Osteoblast (primary cell): ENCODE data around the gene PRKN. TPM values are rescaled to one million over a fixed set of nuclear protein-coding genes. Genes with fewer than 3 reads are reported as not detected.

Experiments used
- DNase-seq: peaks from one replicate; pipeline ENCODE4 v3.0.0; 2011; ENCODE audit warnings: low spot score, mixed read lengths; ENCODE audit not compliant: insufficient read length; ENCODE audit errors: missing footprints
- H2AFZ ChIP-seq: 2 replicates; pipeline ENCODE4 v1.6.0; 2011; ENCODE audit warnings: mild to moderate bottlenecking, low read length
- H3K27ac ChIP-seq: 2 replicates; pipeline ENCODE4 v1.5.1; 2011; ENCODE audit warnings: mild to moderate bottlenecking, low read depth, low read length, moderate library complexity
- H3K27me3 ChIP-seq: 2 replicates; pipeline ENCODE4 v1.6.0; 2012; ENCODE audit warnings: mild to moderate bottlenecking, control low read depth, inconsistent platforms, low read length, moderate library complexity; ENCODE audit not compliant: insufficient read depth
- H3K36me3 ChIP-seq: 2 replicates; pipeline ENCODE4 v1.5.1; 2011; ENCODE audit warnings: mild to moderate bottlenecking, low read length, control low read depth, moderate library complexity; ENCODE audit not compliant: insufficient read depth
- H3K4me1 ChIP-seq: 2 replicates; pipeline ENCODE4 v1.5.1; 2011; ENCODE audit warnings: mild to moderate bottlenecking, low read length, control low read depth, moderate library complexity; ENCODE audit not compliant: insufficient read depth
- H3K4me2 ChIP-seq: 2 replicates; pipeline ENCODE4 v1.6.0; 2011; ENCODE audit warnings: mild to moderate bottlenecking, low read length; ENCODE audit not compliant: insufficient read depth
- H3K4me3 ChIP-seq: fragments of 200-600 bp; sonication (generic); 3 replicates; pipeline ENCODE4 v1.5.1; 2012; ENCODE audit warnings: mild to moderate bottlenecking, low read length, inconsistent platforms; ENCODE audit not compliant: insufficient read depth
- H3K79me2 ChIP-seq: 2 replicates; pipeline ENCODE4 v1.6.0; 2012; ENCODE audit warnings: mild to moderate bottlenecking, low read length, control low read depth, inconsistent platforms; ENCODE audit not compliant: insufficient read depth
- H3K9me3 ChIP-seq: 2 replicates; pipeline ENCODE4 v1.5.1; 2011; ENCODE audit warnings: low read depth, low read length, control low read depth
- H4K20me1 ChIP-seq: 2 replicates; pipeline ENCODE4 v1.6.0; 2012; ENCODE audit warnings: mild to moderate bottlenecking, low read length, control low read depth; ENCODE audit not compliant: insufficient read depth
- CTCF ChIP-seq: IDR thresholded peaks from 2 replicates; pipeline ENCODE4 v1.5.1; 2011; ENCODE audit warnings: mild to moderate bottlenecking, low read depth, low read length, moderate library complexity; ENCODE audit errors: extremely low read depth
- total RNA-seq: library from RNA; depleted of rRNA; stranded (reverse); fragments of >200 nt; gene quantifications from 2 replicates; pipeline ENCODE4 v1.2.3, GENCODE V29; 2012

PRKN gene
- total RNA-seq, 1 donor: 2.9 TPM

- H3K27me3 ChIP-seq: peaks cover 5% of the 10 kb centered on the region
- no peaks in the 10 kb centered on the region for H3K79me2 ChIP-seq
- H4K20me1 ChIP-seq: no peaks in the 10 kb centered on the region
- no peak for DNase-seq
- H3K36me3 ChIP-seq: no peaks in the 10 kb centered on the region
- no peak for TF ChIP-seq CTCF
- no peak overlapping the region for H3K4me3 ChIP-seq
- peaks cover 16% of the 10 kb centered on the region for H3K4me1 ChIP-seq
- H3K27ac ChIP-seq: no peak overlapping the region
- H3K9me3 ChIP-seq: no peaks in the 10 kb centered on the region
- no peak overlapping the region for H3K4me2 ChIP-seq
- no peak overlapping the region for H2AFZ ChIP-seq
Observed at GRCh38 chr6:161410076-161410475, 1317.5 kb downstream of the PRKN start.

GRCh38 chr6:161409353-161409752 lies 1318.2 kb downstream of the PRKN start:
- Histone ChIP-seq H3K4me2 (no peak overlapping the region), H3K27ac (no peak overlapping the region), H2AFZ (no peak overlapping the region), H3K36me3 (no peaks in the 10 kb centered on the region), H3K9me3 (no peaks in the 10 kb centered on the region), H4K20me1 (no peaks in the 10 kb centered on the region), H3K27me3 (no peaks in the 10 kb centered on the region), H3K4me1 (peaks cover 16% of the 10 kb centered on the region), H3K4me3 (no peak overlapping the region), H3K79me2 (no peaks in the 10 kb centered on the region)
- TF ChIP-seq CTCF: no peak
- no peak for DNase-seq

- no peaks in the 10 kb centered on the region for H3K79me2 ChIP-seq
- no peak overlapping the region for H2AFZ ChIP-seq
- no peaks in the 10 kb centered on the region for H3K27me3 ChIP-seq
- no peak for TF ChIP-seq CTCF
- no peaks in the 10 kb centered on the region for H3K36me3 ChIP-seq
- H3K4me2 ChIP-seq: no peak overlapping the region
- no peak overlapping the region for H3K4me3 ChIP-seq
- DNase-seq: no peak
- H4K20me1 ChIP-seq: no peaks in the 10 kb centered on the region
- no peak overlapping the region for H3K27ac ChIP-seq
- peaks cover 16% of the 10 kb centered on the region for H3K4me1 ChIP-seq
- H3K9me3 ChIP-seq: no peaks in the 10 kb centered on the region
Observed at GRCh38 chr6:161408041-161408440, 1319.5 kb downstream of the PRKN start.

GRCh38 chr6:161407581-161407980 lies 1320.0 kb downstream of the PRKN start:
- no peaks in the 10 kb centered on the region for H3K9me3 ChIP-seq
- no peak overlapping the region for H3K4me3 ChIP-seq
- peaks cover 16% of the 10 kb centered on the region for H3K4me1 ChIP-seq
- H3K27me3 ChIP-seq: no peaks in the 10 kb centered on the region
- H3K27ac ChIP-seq: peak overlapping the region; percentile 2
- no peaks in the 10 kb centered on the region for H3K36me3 ChIP-seq
- DNase-seq: no peak
- no peaks in the 10 kb centered on the region for H3K79me2 ChIP-seq
- no peak overlapping the region for H2AFZ ChIP-seq
- H3K4me2 ChIP-seq: peak overlapping the region; percentile 22
- no peak for TF ChIP-seq CTCF
- H4K20me1 ChIP-seq: no peaks in the 10 kb centered on the region
